ENCODE results near the gene TTC9B. TPM values are rescaled to one million over a fixed set of nuclear protein-coding genes. Genes with fewer than 3 reads are reported as not detected.

The TTC9B gene
- total and polyA plus RNA-seq, 2 donors (not counting 1 experiment from before 2014, with no cell fraction given): not detected

GRCh38 chr19:40247178-40247577, 29.0 kb upstream of the TTC9B start:
- intact Hi-C loops (cut with micrococcal nuclease): no loop called here
- Histone ChIP-seq H3K4me3 (ENCODE audit: control extremely low read depth in 1 of 5, extremely low read depth in 1 of 5, insufficient read depth in 1 of 5, low read depth in 2 of 5, low read length in 4 of 5) (no peak overlapping the region), H3K9me3 (ENCODE audit: control extremely low read depth in 1 of 3, control insufficient read depth in 2 of 3, insufficient read depth in 1 of 3, low read length in 2 of 3) (no peaks in the 10 kb centered on the region), H3K27me3 (replicated peaks in 1 of 4; ENCODE audit: control extremely low read depth in 1 of 4, control insufficient read depth in 3 of 4, insufficient read depth in 4 of 4, low read length in 3 of 4) (no peaks in the 10 kb centered on the region), H3K79me2 (ENCODE audit: control insufficient read depth, insufficient read depth, low read length) (peaks cover 75% of the 10 kb centered on the region), H3K27ac (ENCODE audit: low read length in 2 of 2) (no peak overlapping the region), H2AFZ (ENCODE audit: insufficient read depth, low read depth, low read length, poor library complexity, severe bottlenecking) (no peak overlapping the region), H3K4me1 (ENCODE audit: control insufficient read depth in 2 of 2, insufficient read depth in 2 of 2, low read length in 2 of 2) (no peaks in the 10 kb centered on the region), H4K20me1 (ENCODE audit: control insufficient read depth, insufficient read depth, low read length, poor library complexity, severe bottlenecking) (peaks cover 89% of the 10 kb centered on the region), H3K9ac (ENCODE audit: low read length) (no peak overlapping the region), H3K4me2 (replicated peaks; ENCODE audit: low read depth, low read length, poor library complexity, severe bottlenecking) (no peak overlapping the region), H3K36me3 (replicated peaks in 1 of 2; ENCODE audit: control extremely low read depth in 1 of 2, control insufficient read depth in 1 of 2, extremely low read depth in 1 of 2, insufficient read depth in 2 of 2, low read length in 1 of 2) (peaks cover 0 to 42% of the 10 kb centered on the region in 2 experiments)
- H3K9me3 Mint-ChIP-seq (ENCODE audit: insufficient read depth): no peaks in the 10 kb centered on the region
- WGBS (ENCODE audit: insufficient coverage): 84% methylated on average over 4 of the region's 6 CpGs
- DNase-seq (no peak), ATAC-seq (ENCODE audit: low read depth) (no peak)
- no peak for TF ChIP-seq CTCF (IDR thresholded peaks at IDR 0.05)
- TF ChIP-seq EZH2 (IDR thresholded peaks at IDR 0.05; ENCODE audit: borderline replicate concordance, insufficient read depth, low read depth, low read length, poor library complexity, severe bottlenecking): no peak
- no peak overlapping the region for H3K27ac Mint-ChIP-seq
- no peak overlapping the region for H3K4me3 Mint-ChIP-seq
- H3K4me1 Mint-ChIP-seq: peaks cover 4% of the 10 kb centered on the region
- ChIA-PET CTCF (no interaction called here), POLR2A (no interaction called here)
- no peaks in the 10 kb centered on the region for H3K27me3 Mint-ChIP-seq

- ATAC-seq (ENCODE audit: low read depth) (no peak), DNase-seq (no peak)
- H3K36me3 ChIP-seq (replicated peaks in 1 of 2; ENCODE audit: control extremely low read depth in 1 of 2, control insufficient read depth in 1 of 2, extremely low read depth in 1 of 2, insufficient read depth in 2 of 2, low read length in 1 of 2): peaks cover 0 to 43% of the 10 kb centered on the region in 2 experiments
- no peak overlapping the region for H3K4me3 ChIP-seq (ENCODE audit: control extremely low read depth in 1 of 5, extremely low read depth in 1 of 5, insufficient read depth in 1 of 5, low read depth in 2 of 5, low read length in 4 of 5)
- peaks cover 89% of the 10 kb centered on the region for H4K20me1 ChIP-seq (ENCODE audit: control insufficient read depth, insufficient read depth, low read length, poor library complexity, severe bottlenecking)
- CTCF ChIA-PET: no interaction called here
- H2AFZ ChIP-seq (ENCODE audit: insufficient read depth, low read depth, low read length, poor library complexity, severe bottlenecking): no peak overlapping the region
- no peak overlapping the region for H3K4me3 Mint-ChIP-seq
- 100% methylated on average over 5 of the region's 16 CpGs for WGBS (ENCODE audit: insufficient coverage)
- peaks cover 68% of the 10 kb centered on the region for H3K79me2 ChIP-seq (ENCODE audit: control insufficient read depth, insufficient read depth, low read length)
- no peak overlapping the region for H3K9ac ChIP-seq (ENCODE audit: low read length)
- no peaks in the 10 kb centered on the region for H3K9me3 ChIP-seq (ENCODE audit: control extremely low read depth in 1 of 3, control insufficient read depth in 2 of 3, insufficient read depth in 1 of 3, low read length in 2 of 3)
- intact Hi-C loops (cut with micrococcal nuclease): no loop called here
- POLR2A ChIA-PET: no interaction called here
- no peaks in the 10 kb centered on the region for H3K4me1 ChIP-seq (ENCODE audit: control insufficient read depth in 2 of 2, insufficient read depth in 2 of 2, low read length in 2 of 2)
- TF ChIP-seq EZH2 (IDR thresholded peaks at IDR 0.05; ENCODE audit: borderline replicate concordance, insufficient read depth, low read depth, low read length, poor library complexity, severe bottlenecking) (no peak), CTCF (IDR thresholded peaks at IDR 0.05) (no peak)
- no peak overlapping the region for H3K4me2 ChIP-seq (replicated peaks; ENCODE audit: low read depth, low read length, poor library complexity, severe bottlenecking)
- no peaks in the 10 kb centered on the region for H3K27me3 Mint-ChIP-seq
- H3K4me1 Mint-ChIP-seq: peaks cover 4% of the 10 kb centered on the region
- H3K27ac ChIP-seq (ENCODE audit: low read length in 2 of 2): no peak overlapping the region
- no peaks in the 10 kb centered on the region for H3K9me3 Mint-ChIP-seq (ENCODE audit: insufficient read depth)
- no peak overlapping the region for H3K27ac Mint-ChIP-seq
- H3K27me3 ChIP-seq (replicated peaks in 1 of 4; ENCODE audit: control extremely low read depth in 1 of 4, control insufficient read depth in 3 of 4, insufficient read depth in 4 of 4, low read length in 3 of 4): no peaks in the 10 kb centered on the region
Observed at GRCh38 chr19:40246292-40247073, 28.3 kb upstream of the TTC9B start.
